ENCODE data around the gene SCOC.

- no peak for TF ChIP-seq CTCF (conservative IDR thresholded peaks at IDR 0.05)
- no peak for TF ChIP-seq ZFX (IDR thresholded peaks at IDR 0.05)
Observed at GRCh38 chr4:140343303-140343702, 30.1 kb upstream of the SCOC start.

All from C4-2B (cell line).